Measurements from ENCODE around the gene PLK1.

- TF ChIP-seq CTCF (CRISPR knock-in tag; IDR thresholded peaks at IDR 0.05) (no peak), UBTF (CRISPR knock-in tag; IDR thresholded peaks at IDR 0.05) (no peak), CEBPB (IDR thresholded peaks at IDR 0.05; ENCODE audit: borderline replicate concordance, low read depth, low read length) (no peak), ZNF780A (CRISPR knock-in tag; IDR thresholded peaks at IDR 0.05) (no peak), TCF7L2 (IDR thresholded peaks at IDR 0.05; ENCODE audit: low read depth, low read length) (no peak)
Measured at GRCh38 chr16:23682181-23682580, 3.5 kb downstream of the PLK1 start.

All from HepG2 (cell line).